G401 (cell line): ENCODE results near the gene DNMT3A. TPM values are rescaled to one million over a fixed set of nuclear protein-coding genes. Genes with fewer than 3 reads are reported as not detected.

ENCODE experiments used
- DNase-seq: peaks from one replicate; pipeline ENCODE4 v3.0.0-alpha.2; 2015; ENCODE audit warnings: low spot score
- in situ Hi-C: cut with HindIII; loops from 2 replicates; pipeline ENCODE4 v1.10.0; 2016; ENCODE audit warnings: low sequenced_read_pairs, mixed read lengths
- total RNA-seq: library from RNA; depleted of rRNA; stranded (reverse); fragments of >200 nt; shearing (Covaris generic); gene quantifications from 2 replicates; pipeline ENCODE4 v1.2.3, GENCODE V29; 2014

DNMT3A gene
- total RNA-seq, 1 experiment from 2014 or later, result 11.5 TPM

DNA sequence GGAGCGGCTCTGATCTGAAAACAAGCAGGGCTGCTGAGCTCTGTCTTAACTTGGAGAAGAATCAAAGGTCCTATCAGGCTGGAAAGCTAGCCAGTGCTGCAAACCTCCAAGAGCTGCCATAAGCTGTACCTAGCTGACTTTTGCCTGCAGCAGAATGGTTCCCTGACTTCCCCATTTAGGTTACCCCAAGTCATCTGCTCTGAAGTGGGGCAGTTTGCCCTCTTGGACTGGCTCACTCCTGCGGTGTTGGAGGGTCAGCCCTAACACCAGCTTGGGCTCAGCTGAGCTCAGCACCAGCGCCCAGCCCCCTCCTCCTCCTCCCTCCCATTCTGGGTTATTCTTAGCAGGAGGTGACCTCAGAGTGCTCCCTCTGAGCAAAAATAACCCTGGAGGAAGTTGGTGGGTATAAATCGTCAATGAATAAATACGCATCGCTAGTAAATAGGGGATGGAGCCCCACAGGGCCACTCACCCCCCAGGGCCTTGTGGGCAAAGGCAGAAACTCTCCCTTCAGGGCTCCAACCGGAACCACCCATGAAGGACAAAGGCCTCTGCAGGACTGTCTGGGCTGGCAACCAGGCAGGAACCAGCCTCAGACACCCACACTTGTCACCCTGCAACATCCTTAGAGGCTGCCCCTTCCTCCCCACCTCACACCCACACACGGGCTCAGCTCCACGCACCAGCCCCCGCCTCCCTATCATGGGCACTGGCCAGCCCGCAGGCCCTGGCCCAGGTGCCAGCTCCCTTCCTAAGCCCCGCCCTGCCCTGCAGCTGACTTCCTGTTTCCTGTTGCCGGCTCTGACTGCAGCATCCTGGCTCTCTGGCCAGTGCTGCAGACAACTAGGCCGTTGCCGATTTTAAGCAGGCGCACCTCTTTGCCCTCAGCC lies 46.9 kb downstream of the DNMT3A start:
- in situ Hi-C loops, result no loop called here
- DNase-seq, result peak; percentile 87

DNA sequence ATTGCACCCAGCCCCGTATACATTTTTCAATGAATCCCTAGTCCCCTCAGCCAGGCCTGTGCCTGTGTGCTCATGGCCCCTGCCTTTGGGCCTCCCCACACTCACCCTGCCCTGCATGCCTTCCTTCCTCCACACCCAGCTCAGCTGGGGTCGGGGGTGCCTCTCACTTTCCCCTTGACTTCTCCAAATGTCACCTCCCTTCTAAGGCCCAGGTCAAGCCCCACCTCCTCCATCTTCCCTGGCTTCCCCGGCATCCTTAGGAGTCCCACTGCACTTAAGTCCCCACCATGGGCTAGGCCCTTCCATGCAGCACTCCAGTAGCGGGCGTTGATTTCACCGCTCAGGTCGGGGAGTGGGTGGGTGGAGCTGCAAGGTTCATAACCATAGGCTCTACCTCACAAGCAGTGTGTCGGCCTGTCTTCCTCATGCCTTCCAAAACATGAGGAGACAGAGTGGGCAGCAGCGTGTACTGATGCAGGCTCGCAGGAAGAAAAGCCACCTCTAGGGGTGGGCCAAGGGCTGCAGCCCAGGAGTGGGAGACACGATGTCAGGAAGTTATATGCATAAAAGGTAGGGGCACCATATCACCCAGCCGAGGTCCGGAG lies 47.7 kb downstream of the DNMT3A start:
- in situ Hi-C loops, result no loop called here

GRCh38 chr2:25293145-25293544 lies 48.6 kb downstream of the DNMT3A start:
- in situ Hi-C loops, result no loop called here
- no peak for DNase-seq

More for the DNA sequence above, 47.7 kb downstream of the DNMT3A start:
- no peak for DNase-seq

- no peak for DNase-seq
Observed at GRCh38 chr2:25292408-25292807, 49.3 kb downstream of the DNMT3A start.

DNA sequence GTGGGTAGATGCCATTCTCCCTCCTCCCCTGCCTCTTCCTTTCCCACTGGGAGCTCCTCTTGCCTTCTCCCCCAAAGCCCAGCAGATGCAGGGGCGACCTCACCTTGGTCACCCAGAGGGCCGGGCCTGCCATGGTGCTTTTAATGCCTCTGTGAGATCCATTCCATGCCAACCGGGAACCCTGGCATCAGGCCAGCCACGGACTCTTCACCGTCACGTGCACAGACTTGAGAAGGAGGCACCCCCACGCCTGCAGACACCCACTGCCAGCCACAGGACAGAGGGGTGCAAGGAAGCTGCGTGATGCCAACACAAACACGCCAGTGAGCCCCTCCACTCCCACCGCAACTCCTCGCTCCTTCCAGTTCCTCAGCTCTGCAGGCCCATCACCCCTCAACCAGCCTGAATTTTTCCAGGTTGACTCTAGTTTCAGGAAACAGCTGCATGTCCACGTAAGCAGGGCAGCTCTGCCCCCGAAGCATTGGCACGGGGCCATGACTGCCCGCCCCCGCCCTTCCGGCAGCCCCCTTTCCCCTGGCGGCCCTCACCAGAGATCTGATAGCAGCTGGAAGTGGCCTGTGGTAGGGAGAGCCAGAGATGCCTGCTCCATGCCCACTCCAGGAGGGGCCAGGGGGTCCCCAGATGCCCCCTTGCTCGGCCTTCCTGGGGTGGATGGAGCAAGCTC lies 50.8 kb downstream of the DNMT3A start:
- in situ Hi-C loops, result no loop called here
- no peak for DNase-seq

More at GRCh38 chr2:25292408-25292807, 49.3 kb downstream of the DNMT3A start:
- in situ Hi-C loops, result no loop called here

DNA sequence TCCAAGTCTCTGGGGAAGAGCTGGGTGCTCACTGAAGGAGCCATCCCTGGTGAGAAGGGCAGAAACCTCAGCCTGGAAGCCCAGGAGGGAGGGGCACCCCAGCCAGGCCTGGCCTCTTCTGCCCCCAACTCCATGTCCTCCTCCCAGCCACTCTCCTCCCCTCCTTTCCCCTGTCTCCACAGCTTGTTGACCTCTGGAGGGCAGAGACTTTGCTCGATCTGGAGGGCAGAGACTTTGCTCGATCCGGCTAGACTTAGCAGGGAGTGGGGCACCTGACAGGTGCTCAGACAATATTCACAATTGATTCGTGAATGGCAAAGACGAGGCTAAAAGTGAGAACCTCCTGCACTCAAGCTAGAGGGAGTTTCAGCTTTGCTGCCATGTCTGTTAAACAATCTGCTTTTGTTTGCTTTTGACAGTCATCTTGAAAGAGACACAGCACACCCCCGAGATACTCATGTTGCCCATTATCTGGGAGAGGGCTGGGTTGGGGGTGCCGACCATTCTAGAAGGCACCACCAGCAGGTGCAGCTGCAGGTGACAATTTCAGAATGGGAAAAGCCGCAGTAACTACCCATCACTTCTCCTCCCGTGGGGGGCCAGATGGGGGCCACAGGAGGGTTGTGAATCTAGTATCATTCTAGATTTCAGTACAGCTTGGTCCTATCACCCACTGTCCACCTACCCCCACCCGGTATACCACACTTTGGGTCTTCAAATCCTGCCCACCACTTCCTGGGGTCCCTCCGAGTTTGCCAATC lies 54.8 kb downstream of the DNMT3A start:
- no peak for DNase-seq
- in situ Hi-C loops, result no loop called here

GRCh38 chr2:25286025-25286400 lies 55.7 kb downstream of the DNMT3A start:
- DNase-seq, result peak; percentile 47
- in situ Hi-C loops, result no loop called here

GRCh38 chr2:25285265-25286024 lies 56.3 kb downstream of the DNMT3A start:
- in situ Hi-C loops, result no loop called here
- peak; percentile 73 for DNase-seq

GRCh38 chr2:25284756-25285155 lies 57.0 kb downstream of the DNMT3A start:
- DNase-seq, result no peak
- in situ Hi-C loops, result no loop called here

GRCh38 chr2:25283921-25284320 lies 57.8 kb downstream of the DNMT3A start:
- DNase-seq, result no peak
- in situ Hi-C loops, result no loop called here

GRCh38 chr2:25281941-25282340 lies 59.8 kb downstream of the DNMT3A start:
- no peak for DNase-seq
- in situ Hi-C loops, result no loop called here

- DNase-seq, result peak; percentile 82
- in situ Hi-C loops, result no loop called here
Observed at GRCh38 chr2:25281522-25281921, 60.2 kb downstream of the DNMT3A start.

DNA sequence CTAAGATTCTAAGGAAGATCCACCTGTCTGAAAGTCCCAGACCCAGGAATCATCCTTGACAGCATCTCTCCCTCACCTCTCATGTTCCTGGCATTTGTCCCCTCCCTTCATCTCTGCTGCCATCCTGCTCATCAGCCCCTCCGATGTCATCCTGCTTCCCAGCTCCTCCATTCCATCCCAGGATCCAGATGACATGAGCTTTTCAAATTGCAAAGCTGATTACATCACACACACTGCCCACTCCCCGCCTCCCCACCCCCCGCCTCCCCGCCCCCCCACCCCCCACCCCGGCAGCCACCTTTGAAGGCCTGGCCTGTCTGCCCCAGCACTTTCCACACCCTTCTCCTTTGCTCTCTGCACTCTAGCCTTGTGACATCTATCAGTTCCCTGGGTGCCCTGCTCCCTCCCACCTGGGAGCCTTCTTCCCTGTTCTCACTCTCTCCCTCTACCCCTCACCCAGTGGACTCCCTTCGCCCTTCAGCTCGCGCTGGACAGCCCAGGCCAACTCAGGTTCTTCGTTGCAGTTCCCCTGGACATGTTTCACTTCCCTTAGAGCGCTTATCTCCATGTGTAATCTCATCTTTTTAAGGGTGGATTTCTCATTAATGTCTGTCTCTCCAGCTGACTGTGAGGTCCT lies 61.6 kb downstream of the DNMT3A start:
- in situ Hi-C loops, result no loop called here
- no peak for DNase-seq

DNA sequence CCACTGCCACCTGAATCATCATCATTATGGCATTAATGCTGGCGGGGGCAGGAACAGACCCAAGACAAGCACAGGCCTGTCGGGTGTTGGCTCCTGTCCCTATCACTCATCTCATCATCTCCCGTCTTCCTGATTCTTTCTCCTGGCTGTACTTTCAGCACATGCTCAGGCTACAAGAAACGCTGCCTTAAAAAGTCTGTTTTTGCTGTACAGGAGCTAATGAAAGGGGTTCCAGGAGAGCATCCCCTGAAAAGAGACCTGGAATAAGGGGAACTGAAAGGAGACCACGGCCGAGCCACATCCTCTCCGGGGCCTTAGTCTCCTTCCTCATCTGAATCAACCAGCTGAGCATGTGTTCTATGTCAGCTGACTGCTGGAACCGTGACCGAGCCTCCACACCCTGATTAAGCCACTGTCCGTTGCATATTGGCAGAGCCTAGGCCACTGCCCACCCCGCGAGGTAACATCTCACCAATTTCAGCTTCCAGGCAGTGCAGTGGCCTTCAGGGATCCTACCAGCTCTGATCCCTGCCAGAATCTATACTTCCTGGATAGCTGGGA lies 62.6 kb downstream of the DNMT3A start:
- DNase-seq, result peak; percentile 71
- in situ Hi-C loops, result no loop called here

- in situ Hi-C loops, result no loop called here
- no peak for DNase-seq
Observed at GRCh38 chr2:25276569-25277465, 64.9 kb downstream of the DNMT3A start.

- DNase-seq, result no peak
- in situ Hi-C loops, result no loop called here
Observed at GRCh38 chr2:25275575-25275965, 66.2 kb downstream of the DNMT3A start.
